HG03108 (cell line): ENCODE measurements around the gene SLCO3A1.

Source experiments
- ATAC-seq: cut with Tn5 transposase; IDR thresholded peaks from one replicate; pipeline ENCODE4 v1.9.1; 2021; ENCODE audit warnings: moderate library complexity; ENCODE audit not compliant: unreplicated experiment

SLCO3A1 gene

GRCh38 chr15:92152983-92153382 is 299.5 kb downstream of the SLCO3A1 start:
- ATAC-seq: no peak

- no peak for ATAC-seq
Measured at GRCh38 chr15:92153620-92154019, 300.1 kb downstream of the SLCO3A1 start.

GRCh38 chr15:92155934-92156333 is 302.4 kb downstream of the SLCO3A1 start:
- no peak for ATAC-seq

- ATAC-seq: no peak
Measured at GRCh38 chr15:92157666-92158298, 304.3 kb downstream of the SLCO3A1 start.

- ATAC-seq: no peak
Measured at GRCh38 chr15:92158426-92158825, 304.9 kb downstream of the SLCO3A1 start.

GRCh38 chr15:92159481-92159880 is 306.0 kb downstream of the SLCO3A1 start:
- ATAC-seq: no peak

- ATAC-seq: no peak
Measured at GRCh38 chr15:92159906-92160841, 306.7 kb downstream of the SLCO3A1 start.

GRCh38 chr15:92161039-92161670 is 307.6 kb downstream of the SLCO3A1 start:
- ATAC-seq: peak; percentile 89

GRCh38 chr15:92162657-92163056 is 309.1 kb downstream of the SLCO3A1 start:
- no peak for ATAC-seq

GRCh38 chr15:92163641-92164040 is 310.1 kb downstream of the SLCO3A1 start:
- no peak for ATAC-seq

GRCh38 chr15:92164327-92165000 is 311.0 kb downstream of the SLCO3A1 start:
- ATAC-seq: no peak

- ATAC-seq: no peak
Measured at GRCh38 chr15:92165001-92165346, 311.5 kb downstream of the SLCO3A1 start.

- no peak for ATAC-seq
Measured at GRCh38 chr15:92166029-92166428, 312.5 kb downstream of the SLCO3A1 start.

- ATAC-seq: no peak
Measured at GRCh38 chr15:92166751-92167405, 313.4 kb downstream of the SLCO3A1 start.

GRCh38 chr15:92167451-92167850 is 313.9 kb downstream of the SLCO3A1 start:
- no peak for ATAC-seq

GRCh38 chr15:92168066-92168683 is 314.7 kb downstream of the SLCO3A1 start:
- ATAC-seq: no peak

GRCh38 chr15:92170897-92171296 is 317.4 kb downstream of the SLCO3A1 start:
- no peak for ATAC-seq

GRCh38 chr15:92178911-92179310 is 325.4 kb downstream of the SLCO3A1 start:
- ATAC-seq: no peak

GRCh38 chr15:92184142-92184541 is 330.6 kb downstream of the SLCO3A1 start:
- no peak for ATAC-seq

GRCh38 chr15:92184679-92185230 is 331.2 kb downstream of the SLCO3A1 start:
- no peak for ATAC-seq
